ENCODE data around the gene SLC25A45.
A peak's percentile ranks its signal among the peaks of the same experiment; 100 is the strongest.

SLC25A45 gene

GRCh38 chr11:65396769-65397745 is 14.6 kb upstream of the SLC25A45 start:
- no peak overlapping the region for H3K4me3 ChIP-seq
- no peak overlapping the region for H3K27ac ChIP-seq
- TF ChIP-seq CTCF (IDR thresholded peaks at IDR 0.05): no peak
- no peak for DNase-seq (ENCODE audit: low spot score)

GRCh38 chr11:65395961-65396530 is 13.6 kb upstream of the SLC25A45 start:
- no peak for DNase-seq (ENCODE audit: low spot score)
- H3K4me3 ChIP-seq: no peak overlapping the region
- no peak overlapping the region for H3K27ac ChIP-seq
- TF ChIP-seq CTCF (IDR thresholded peaks at IDR 0.05): no peak

GRCh38 chr11:65394125-65394536 is 11.7 kb upstream of the SLC25A45 start:
- H3K27ac ChIP-seq: no peak overlapping the region
- no peak for TF ChIP-seq CTCF (IDR thresholded peaks at IDR 0.05)
- no peak for DNase-seq (ENCODE audit: low spot score)
- H3K4me3 ChIP-seq: no peak overlapping the region

GRCh38 chr11:65393513-65394079 is 11.2 kb upstream of the SLC25A45 start:
- no peak overlapping the region for H3K27ac ChIP-seq
- TF ChIP-seq CTCF (IDR thresholded peaks at IDR 0.05): no peak
- DNase-seq (ENCODE audit: low spot score): no peak
- H3K4me3 ChIP-seq: no peak overlapping the region

GRCh38 chr11:65392899-65393298 is 10.5 kb upstream of the SLC25A45 start:
- Histone ChIP-seq H3K27ac (no peak overlapping the region), H3K4me3 (no peak overlapping the region)
- TF ChIP-seq CTCF (IDR thresholded peaks at IDR 0.05): no peak
- no peak for DNase-seq (ENCODE audit: low spot score)

- TF ChIP-seq CTCF (IDR thresholded peaks at IDR 0.05): no peak
- no peak for DNase-seq (ENCODE audit: low spot score)
- Histone ChIP-seq H3K4me3 (no peak overlapping the region), H3K27ac (peak overlapping the region in 1 of 2 donors; percentile 81)
These were observed 9.9 kb upstream of the SLC25A45 start for GRCh38 chr11:65392186-65392829.

Measured in coronary artery (tissue), 2 donors.